Measurements from ENCODE around the gene OR5P2. TPM values are rescaled to one million over a fixed set of nuclear protein-coding genes. Genes with fewer than 3 reads are reported as not detected.

The OR5P2 gene
- total RNA-seq, 3 donors from 2014 or later = not detected

DNA sequence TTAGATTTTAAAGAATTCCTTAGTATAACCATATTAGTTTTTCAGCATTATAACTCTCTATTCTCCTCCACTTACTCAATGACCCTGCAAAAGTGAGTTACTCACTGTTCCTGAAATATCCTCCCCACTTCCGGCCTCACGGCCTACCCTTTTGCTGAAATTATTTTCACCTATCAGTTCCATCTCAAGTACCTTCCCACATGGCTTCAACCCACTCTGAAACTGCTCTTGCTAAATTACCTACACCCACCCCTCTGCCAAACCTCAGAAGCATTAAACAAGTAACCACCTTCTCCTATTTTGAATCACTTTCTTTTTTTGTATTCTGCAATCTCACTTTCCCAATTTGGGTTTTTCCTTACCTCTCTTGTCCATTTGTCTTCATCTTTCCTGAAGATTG lies 37.7 kb downstream of the OR5P2 start:
- no peak for ATAC-seq
- Mint-ChIP-seq H3K27me3 (ENCODE audit: low read depth) (no peaks in the 10 kb centered on the region), H3K36me3 (ENCODE audit: insufficient read depth) (no peaks in the 10 kb centered on the region), H3K9me3 (no peaks in the 10 kb centered on the region), H3K4me3 (no peak overlapping the region), H3K4me1 (ENCODE audit: low read depth) (peaks cover 3% of the 10 kb centered on the region)
- no peak for DNase-seq

DNA sequence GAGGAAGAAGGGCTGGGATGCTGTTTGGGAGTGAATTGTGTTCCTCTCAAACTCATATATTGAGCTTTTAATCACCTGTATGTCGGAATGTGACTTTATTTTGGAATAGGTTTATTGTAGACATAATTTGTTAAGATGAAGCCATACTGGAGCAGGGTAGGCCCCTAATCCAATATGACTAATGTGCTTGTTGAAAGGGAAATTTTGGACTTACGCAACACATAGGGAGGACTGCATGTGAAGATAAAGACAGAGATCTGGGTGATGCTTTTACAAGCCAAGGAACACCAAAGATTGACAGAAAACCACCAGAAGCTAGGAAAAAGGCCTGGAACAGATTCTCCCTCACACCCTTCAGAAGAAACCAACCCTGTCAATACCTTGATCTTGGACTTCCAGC lies 47.3 kb downstream of the OR5P2 start:
- Mint-ChIP-seq H3K4me3 (no peak overlapping the region), H3K9me3 (no peaks in the 10 kb centered on the region), H3K27me3 (ENCODE audit: low read depth) (no peaks in the 10 kb centered on the region), H3K36me3 (ENCODE audit: insufficient read depth) (no peaks in the 10 kb centered on the region), H3K4me1 (ENCODE audit: low read depth) (no peaks in the 10 kb centered on the region)
- DNase-seq (no peak), ATAC-seq (no peak)

Other genes with a start within 250 kb of the OR5P2 start
- gene CYB5R2, start 123.4 kb downstream of the OR5P2 start, total RNA-seq = under 1 TPM; 0.63 to 0.71 (median 0.63) TPM
- gene OVCH2, start 90.5 kb downstream of the OR5P2 start, total RNA-seq = not detected
- not detected for gene OR5P3, start 33.9 kb upstream of the OR5P2 start, total RNA-seq
- gene OR10A6, start 134.3 kb upstream of the OR5P2 start, total RNA-seq = not detected
- not detected for gene OR10A3, start 144.8 kb upstream of the OR5P2 start, total RNA-seq
- not detected for gene NLRP10, start 168.5 kb upstream of the OR5P2 start, total RNA-seq
- gene EIF3F, start 190.4 kb upstream of the OR5P2 start, total RNA-seq = 100 to 1,000 TPM; 336 to 429 (median 342) TPM

Data from activated T-cell treated with anti-CD3 and anti-CD28 coated beads, Interleukin-2, amount 50 U/mL, for 4 hours (primary cell).